Measurements from ENCODE around the gene H1-8. TPM values are rescaled to one million over a fixed set of nuclear protein-coding genes. Genes with fewer than 3 reads are reported as not detected.
"Not testable (repeated sequence)": the region's sequence is repeated elsewhere in the genome, so short reads cannot be mapped to it uniquely, and the experiment has no call there.

Gene H1-8
- total RNA-seq, 1 donor from 2014 or later = not detected

GRCh38 chr3:129505341-129505740 is 37.6 kb upstream of the H1-8 start:
- H3K36me3 Mint-ChIP-seq (ENCODE audit: low read depth) = peaks cover 5% of the 10 kb centered on the region
- H3K27ac Mint-ChIP-seq = no peak overlapping the region
- DNase-seq = no peak
- no peaks in the 10 kb centered on the region for H3K27me3 Mint-ChIP-seq
- H3K9me3 Mint-ChIP-seq = no peaks in the 10 kb centered on the region
- no peaks in the 10 kb centered on the region for H3K4me1 Mint-ChIP-seq
- intact Hi-C loops (cut with micrococcal nuclease) = no loop called here
- no peak overlapping the region for H3K4me3 Mint-ChIP-seq

DNA sequence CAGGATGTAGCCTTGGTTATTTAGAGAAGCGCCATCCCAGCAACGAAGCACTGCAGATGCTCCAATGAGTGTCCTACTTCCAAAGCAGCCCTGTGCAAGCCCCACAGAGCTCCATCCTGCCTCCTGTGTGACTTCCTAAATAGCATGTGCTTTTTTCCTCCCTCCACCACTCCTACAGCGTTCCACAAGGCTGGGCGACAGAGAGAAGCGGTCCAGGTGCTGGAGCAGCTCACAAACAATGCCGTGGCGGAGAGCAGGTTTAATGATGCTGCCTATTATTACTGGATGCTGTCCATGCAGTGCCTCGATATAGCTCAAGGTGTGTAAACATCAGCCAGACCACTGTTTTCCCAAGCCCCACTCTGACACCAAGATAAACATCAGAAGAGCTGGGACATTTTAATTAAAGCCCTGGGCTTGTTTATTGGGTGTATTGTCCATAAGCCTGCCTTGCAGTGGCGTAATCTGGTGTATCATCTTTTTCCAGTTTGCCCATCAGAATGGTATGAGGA is 36.7 kb upstream of the H1-8 start:
- H3K27ac Mint-ChIP-seq = no peak overlapping the region
- DNase-seq = no peak
- peaks cover 2% of the 10 kb centered on the region for H3K4me1 Mint-ChIP-seq
- no peaks in the 10 kb centered on the region for H3K9me3 Mint-ChIP-seq
- H3K36me3 Mint-ChIP-seq (ENCODE audit: low read depth) = peaks cover 2% of the 10 kb centered on the region
- no peak overlapping the region for H3K4me3 Mint-ChIP-seq
- intact Hi-C loops (cut with micrococcal nuclease) = no loop called here
- no peaks in the 10 kb centered on the region for H3K27me3 Mint-ChIP-seq

GRCh38 chr3:129507181-129507831 is 35.7 kb upstream of the H1-8 start:
- H3K27ac Mint-ChIP-seq = no peak overlapping the region
- no peaks in the 10 kb centered on the region for H3K27me3 Mint-ChIP-seq
- no peak overlapping the region for H3K4me3 Mint-ChIP-seq
- peaks cover 2% of the 10 kb centered on the region for H3K4me1 Mint-ChIP-seq
- intact Hi-C loops (cut with micrococcal nuclease) = no loop called here
- no peaks in the 10 kb centered on the region for H3K9me3 Mint-ChIP-seq
- peaks cover 2% of the 10 kb centered on the region for H3K36me3 Mint-ChIP-seq (ENCODE audit: low read depth)
- no peak for DNase-seq

GRCh38 chr3:129512595-129512994 is 30.4 kb upstream of the H1-8 start:
- no peak overlapping the region for H3K27ac Mint-ChIP-seq
- peaks cover 3% of the 10 kb centered on the region for H3K36me3 Mint-ChIP-seq (ENCODE audit: low read depth)
- no peak overlapping the region for H3K4me3 Mint-ChIP-seq
- DNase-seq = no peak
- no peaks in the 10 kb centered on the region for H3K27me3 Mint-ChIP-seq
- no peaks in the 10 kb centered on the region for H3K9me3 Mint-ChIP-seq
- intact Hi-C loops (cut with micrococcal nuclease) = no loop called here
- peaks cover 2% of the 10 kb centered on the region for H3K4me1 Mint-ChIP-seq

DNA sequence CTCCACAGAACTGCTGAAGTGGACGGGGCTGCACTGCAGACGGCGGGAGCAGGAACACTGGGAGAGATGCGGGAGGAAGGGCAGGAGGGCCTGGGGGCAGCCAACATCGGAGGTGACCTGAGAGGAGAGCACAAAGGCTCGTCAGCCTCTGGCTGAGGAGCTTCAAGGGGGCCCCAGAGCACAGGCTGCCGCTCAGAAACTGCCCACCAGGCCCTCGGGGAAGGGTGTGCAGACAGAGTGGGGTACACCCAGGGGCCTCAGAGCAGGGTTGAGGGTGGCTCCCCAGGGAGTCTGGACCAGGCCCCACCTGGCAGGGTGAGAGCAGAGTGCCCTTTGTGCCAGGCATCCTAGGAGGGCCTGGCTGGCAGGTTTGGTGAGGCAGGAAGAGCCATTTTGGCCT is 29.3 kb upstream of the H1-8 start:
- no peak for DNase-seq
- intact Hi-C loops (cut with micrococcal nuclease) = no loop called here
- Mint-ChIP-seq H3K9me3 (no peaks in the 10 kb centered on the region), H3K27ac (no peak overlapping the region), H3K4me3 (no peak overlapping the region), H3K36me3 (ENCODE audit: low read depth) (peaks cover 3% of the 10 kb centered on the region), H3K27me3 (no peaks in the 10 kb centered on the region), H3K4me1 (peaks cover 2% of the 10 kb centered on the region)

DNA sequence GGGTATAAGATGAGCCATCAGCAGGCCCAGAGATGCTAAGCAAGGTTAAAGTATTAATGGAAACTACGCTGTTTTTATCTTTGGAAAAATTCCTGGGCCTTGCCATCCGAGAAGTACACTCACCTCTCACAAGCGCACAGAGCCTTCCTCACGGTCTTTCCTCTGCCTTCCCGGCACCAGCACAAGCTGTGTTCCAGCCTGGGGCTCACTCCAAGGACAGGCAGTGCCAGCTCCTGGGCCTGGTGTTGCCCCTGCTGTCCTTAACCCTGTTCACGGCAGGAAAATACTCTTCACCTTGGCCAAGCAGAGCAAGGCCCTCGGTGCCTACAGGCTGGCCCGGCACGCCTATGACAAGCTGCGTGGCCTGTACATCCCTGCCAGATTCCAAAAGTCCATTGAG is 28.9 kb upstream of the H1-8 start:
- H3K27me3 Mint-ChIP-seq = no peaks in the 10 kb centered on the region
- DNase-seq = no peak

GRCh38 chr3:129514563-129514962 is 28.4 kb upstream of the H1-8 start:
- Mint-ChIP-seq H3K9me3 (no peaks in the 10 kb centered on the region), H3K4me1 (peaks cover 2% of the 10 kb centered on the region), H3K27me3 (no peaks in the 10 kb centered on the region), H3K36me3 (ENCODE audit: low read depth) (peaks cover 3% of the 10 kb centered on the region), H3K27ac (no peak overlapping the region), H3K4me3 (no peak overlapping the region)
- DNase-seq = no peak
- intact Hi-C loops (cut with micrococcal nuclease) = no loop called here

More for the DNA sequence above, 28.9 kb upstream of the H1-8 start:
- Mint-ChIP-seq H3K36me3 (ENCODE audit: low read depth) (peaks cover 3% of the 10 kb centered on the region), H3K9me3 (no peaks in the 10 kb centered on the region), H3K4me1 (peaks cover 2% of the 10 kb centered on the region), H3K27ac (no peak overlapping the region), H3K4me3 (no peak overlapping the region)
- intact Hi-C loops (cut with micrococcal nuclease) = no loop called here

GRCh38 chr3:129515108-129515820 is 27.7 kb upstream of the H1-8 start:
- H3K27ac Mint-ChIP-seq; H3K36me3 Mint-ChIP-seq (ENCODE audit: low read depth); DNase-seq; intact Hi-C loops (cut with micrococcal nuclease); H3K4me3 Mint-ChIP-seq; H3K4me1 Mint-ChIP-seq; H3K9me3 Mint-ChIP-seq; H3K27me3 Mint-ChIP-seq: not testable (repeated sequence)

DNA sequence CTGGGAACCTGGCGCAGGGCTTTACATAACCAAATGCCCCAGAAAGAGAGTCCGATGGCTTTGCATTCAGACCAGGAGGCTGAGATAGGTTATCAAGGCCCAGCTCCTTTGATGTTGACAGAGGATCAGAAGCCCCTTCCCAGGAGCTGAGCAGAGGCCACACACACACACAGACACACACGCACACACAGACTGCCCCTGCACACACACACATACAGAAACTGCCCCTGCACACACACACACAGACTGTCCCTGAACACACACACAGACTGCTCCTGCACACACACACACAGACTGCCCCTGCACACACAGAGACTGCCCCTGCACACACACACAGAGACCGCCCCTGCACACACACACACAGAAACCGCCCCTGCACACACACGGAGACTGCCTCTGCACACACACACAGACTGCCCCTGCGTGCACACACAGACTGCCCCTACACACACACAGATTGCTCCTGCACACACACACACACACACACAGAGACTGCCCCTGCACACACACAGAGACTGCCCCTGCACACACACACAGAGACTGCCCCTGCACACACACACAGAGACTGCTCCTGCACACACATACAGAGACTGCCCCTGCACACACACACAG is 27.0 kb upstream of the H1-8 start:
- H3K4me1 Mint-ChIP-seq; H3K4me3 Mint-ChIP-seq; DNase-seq; H3K27me3 Mint-ChIP-seq; H3K27ac Mint-ChIP-seq; intact Hi-C loops (cut with micrococcal nuclease); H3K9me3 Mint-ChIP-seq; H3K36me3 Mint-ChIP-seq (ENCODE audit: low read depth): not testable (repeated sequence)

DNA sequence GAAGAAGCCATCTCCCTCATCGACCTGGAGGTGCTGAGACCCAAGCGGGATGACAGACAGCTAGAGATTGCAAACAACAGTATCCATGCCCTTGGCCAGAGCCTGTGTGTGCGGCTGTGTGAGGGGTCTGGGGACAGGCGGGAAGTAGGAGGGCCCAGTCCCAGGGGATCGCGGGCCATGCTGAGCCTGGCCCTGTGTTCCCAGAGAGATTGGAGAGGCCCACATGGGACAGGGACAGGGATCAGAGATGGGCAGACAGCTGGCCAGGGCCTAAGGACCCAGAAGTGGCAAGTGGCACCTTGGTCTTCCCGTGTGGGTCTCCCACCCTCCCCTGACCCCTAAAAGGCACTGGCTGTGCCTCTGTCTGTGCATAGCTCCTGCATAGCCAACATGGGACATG is 25.5 kb upstream of the H1-8 start:
- Mint-ChIP-seq H3K9me3 (no peaks in the 10 kb centered on the region), H3K4me1 (no peaks in the 10 kb centered on the region), H3K36me3 (ENCODE audit: low read depth) (peaks cover 3% of the 10 kb centered on the region), H3K4me3 (no peak overlapping the region), H3K27me3 (no peaks in the 10 kb centered on the region), H3K27ac (no peak overlapping the region)
- DNase-seq = no peak
- intact Hi-C loops (cut with micrococcal nuclease) = no loop called here

DNA sequence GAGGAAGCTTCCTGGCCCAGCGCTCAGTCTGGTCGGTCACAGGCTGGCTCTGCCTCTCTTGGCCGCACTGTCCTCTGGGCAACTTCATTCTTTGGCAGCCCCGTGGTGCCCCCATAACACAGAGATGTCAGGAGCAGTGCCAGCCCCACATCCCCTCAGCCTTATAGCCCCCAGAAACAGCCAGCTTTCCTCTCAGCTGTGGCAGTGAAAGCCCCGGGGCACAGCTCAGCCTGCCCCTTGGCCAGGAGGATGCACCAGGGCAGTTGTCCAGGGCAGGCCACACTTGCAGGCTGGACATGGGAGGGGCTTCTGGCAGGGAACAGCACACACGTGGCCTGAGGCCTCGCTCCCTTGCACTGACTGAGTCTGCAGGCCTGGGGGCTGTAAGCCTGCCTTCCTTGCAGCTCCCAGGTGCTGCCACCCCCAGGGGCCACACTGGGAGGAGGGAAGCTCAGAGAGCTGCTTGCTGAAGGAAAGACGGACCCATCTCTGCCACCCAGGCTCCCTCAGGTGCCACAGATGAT is 24.9 kb upstream of the H1-8 start:
- no peak overlapping the region for H3K4me3 Mint-ChIP-seq
- H3K27ac Mint-ChIP-seq = no peak overlapping the region
- H3K4me1 Mint-ChIP-seq = no peaks in the 10 kb centered on the region
- DNase-seq = no peak
- H3K36me3 Mint-ChIP-seq (ENCODE audit: low read depth) = peaks cover 2% of the 10 kb centered on the region
- H3K9me3 Mint-ChIP-seq = no peaks in the 10 kb centered on the region
- intact Hi-C loops (cut with micrococcal nuclease) = no loop called here
- H3K27me3 Mint-ChIP-seq = no peaks in the 10 kb centered on the region

- H3K9me3 Mint-ChIP-seq = no peaks in the 10 kb centered on the region
- no peaks in the 10 kb centered on the region for H3K27me3 Mint-ChIP-seq
- intact Hi-C loops (cut with micrococcal nuclease) = no loop called here
- H3K4me3 Mint-ChIP-seq = no peak overlapping the region
- no peak overlapping the region for H3K27ac Mint-ChIP-seq
- DNase-seq = no peak
- H3K36me3 Mint-ChIP-seq (ENCODE audit: low read depth) = peaks cover 2% of the 10 kb centered on the region
- no peaks in the 10 kb centered on the region for H3K4me1 Mint-ChIP-seq
These were observed 24.4 kb upstream of the H1-8 start for GRCh38 chr3:129518581-129518980.

DNA sequence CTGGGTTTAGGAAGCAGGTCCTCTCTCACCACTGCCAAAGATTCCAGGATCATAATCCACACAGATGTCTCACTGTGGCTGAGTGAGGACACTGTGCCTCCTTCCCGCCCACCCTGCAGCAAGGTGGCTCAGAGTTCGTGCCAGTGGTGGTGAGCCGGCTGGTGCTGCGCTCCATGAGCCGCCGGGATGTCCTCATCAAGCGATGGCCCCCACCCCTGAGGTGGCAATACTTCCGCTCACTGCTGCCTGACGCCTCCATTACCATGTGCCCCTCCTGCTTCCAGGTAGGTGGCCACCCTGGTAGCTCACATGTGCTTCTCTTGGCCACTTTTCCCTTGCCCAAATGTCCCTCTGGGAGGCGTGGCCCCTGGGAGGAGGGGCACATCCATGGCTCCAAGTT is 23.5 kb upstream of the H1-8 start:
- Mint-ChIP-seq H3K27me3 (no peaks in the 10 kb centered on the region), H3K4me3 (no peak overlapping the region), H3K27ac (no peak overlapping the region), H3K9me3 (no peaks in the 10 kb centered on the region), H3K4me1 (no peaks in the 10 kb centered on the region), H3K36me3 (ENCODE audit: low read depth) (peaks cover 2% of the 10 kb centered on the region)
- intact Hi-C loops (cut with micrococcal nuclease) = no loop called here
- DNase-seq = no peak

Measured in activated CD4-positive, alpha-beta T cell treated with anti-CD3 and anti-CD28 coated beads, Interleukin-2, amount 10 ng/mL, durations not matched to agents 24 days and 14 days (primary cell).